ENCODE results near the gene MROH2A.

MROH2A gene

GRCh38 chr2:233756429-233757081 is 21.6 kb upstream of the MROH2A start:
- no peak for TF ChIP-seq CTCF (IDR thresholded peaks at IDR 0.05; ENCODE audit: extremely low read depth, insufficient read depth, missing control alignments)
- in situ Hi-C loops (cut with MboI; ENCODE audit: low pct_unique_long_range_greater_than_20kb, low sequenced_read_pairs, unreplicated experiment), result no loop called here
- no peak for DNase-seq (ENCODE audit: low spot score)

- no peak for TF ChIP-seq CTCF (IDR thresholded peaks at IDR 0.05; ENCODE audit: extremely low read depth, insufficient read depth, missing control alignments)
- DNase-seq (ENCODE audit: low spot score), result no peak
- in situ Hi-C loops (cut with MboI; ENCODE audit: low pct_unique_long_range_greater_than_20kb, low sequenced_read_pairs, unreplicated experiment), result no loop called here
Observed at GRCh38 chr2:233758141-233758540, 20.0 kb upstream of the MROH2A start.

GRCh38 chr2:233758849-233759248 is 19.3 kb upstream of the MROH2A start:
- in situ Hi-C loops (cut with MboI; ENCODE audit: low pct_unique_long_range_greater_than_20kb, low sequenced_read_pairs, unreplicated experiment), result no loop called here
- no peak for DNase-seq (ENCODE audit: low spot score)
- TF ChIP-seq CTCF (IDR thresholded peaks at IDR 0.05; ENCODE audit: extremely low read depth, insufficient read depth, missing control alignments), result no peak

- in situ Hi-C loops (cut with MboI; ENCODE audit: low pct_unique_long_range_greater_than_20kb, low sequenced_read_pairs, unreplicated experiment), result no loop called here
- no peak for DNase-seq (ENCODE audit: low spot score)
- no peak for TF ChIP-seq CTCF (IDR thresholded peaks at IDR 0.05; ENCODE audit: extremely low read depth, insufficient read depth, missing control alignments)
Observed at GRCh38 chr2:233760043-233760442, 18.1 kb upstream of the MROH2A start, which contains the start of gene UGT1A1. UGT1A1 (plus strand) TSS chr2:233760270; CDS start chr2:233760288, 18 bp downstream.

- no peak for DNase-seq (ENCODE audit: low spot score)
- no peak for TF ChIP-seq CTCF (IDR thresholded peaks at IDR 0.05; ENCODE audit: extremely low read depth, insufficient read depth, missing control alignments)
- in situ Hi-C loops (cut with MboI; ENCODE audit: low pct_unique_long_range_greater_than_20kb, low sequenced_read_pairs, unreplicated experiment), result no loop called here
Observed at GRCh38 chr2:233761040-233761769, 16.9 kb upstream of the MROH2A start.

GRCh38 chr2:233764264-233764663 is 13.9 kb upstream of the MROH2A start:
- DNase-seq (ENCODE audit: low spot score), result no peak
- in situ Hi-C loops (cut with MboI; ENCODE audit: low pct_unique_long_range_greater_than_20kb, low sequenced_read_pairs, unreplicated experiment), result no loop called here
- no peak for TF ChIP-seq CTCF (IDR thresholded peaks at IDR 0.05; ENCODE audit: extremely low read depth, insufficient read depth, missing control alignments)

All from GM13977 (cell line).